ENCODE results near the gene C1orf146. TPM values are rescaled to one million over a fixed set of nuclear protein-coding genes. Genes with fewer than 3 reads are reported as not detected.
A peak's percentile ranks its signal among the peaks of the same experiment; 100 is the strongest.
"Not testable (repeated sequence)": the region's sequence is repeated elsewhere in the genome, so short reads cannot be mapped to it uniquely, and the experiment has no call there.

The C1orf146 gene
- total and polyA plus RNA-seq, 2 experiments from 2014 or later, result not detected

GRCh38 chr1:92277105-92277723 lies 59.5 kb downstream of the C1orf146 start:
- H3K4me2 ChIP-seq, result no peak overlapping the region
- TF ChIP-seq EZH2 (IDR thresholded peaks at IDR 0.05; ENCODE audit: borderline replicate concordance) (no peak), EZH2phosphoT487 (IDR thresholded peaks at IDR 0.05; ENCODE audit: low read depth, severe bottlenecking, unreplicated experiment) (no peak)
- TF ChIP-seq, protein P1, sequence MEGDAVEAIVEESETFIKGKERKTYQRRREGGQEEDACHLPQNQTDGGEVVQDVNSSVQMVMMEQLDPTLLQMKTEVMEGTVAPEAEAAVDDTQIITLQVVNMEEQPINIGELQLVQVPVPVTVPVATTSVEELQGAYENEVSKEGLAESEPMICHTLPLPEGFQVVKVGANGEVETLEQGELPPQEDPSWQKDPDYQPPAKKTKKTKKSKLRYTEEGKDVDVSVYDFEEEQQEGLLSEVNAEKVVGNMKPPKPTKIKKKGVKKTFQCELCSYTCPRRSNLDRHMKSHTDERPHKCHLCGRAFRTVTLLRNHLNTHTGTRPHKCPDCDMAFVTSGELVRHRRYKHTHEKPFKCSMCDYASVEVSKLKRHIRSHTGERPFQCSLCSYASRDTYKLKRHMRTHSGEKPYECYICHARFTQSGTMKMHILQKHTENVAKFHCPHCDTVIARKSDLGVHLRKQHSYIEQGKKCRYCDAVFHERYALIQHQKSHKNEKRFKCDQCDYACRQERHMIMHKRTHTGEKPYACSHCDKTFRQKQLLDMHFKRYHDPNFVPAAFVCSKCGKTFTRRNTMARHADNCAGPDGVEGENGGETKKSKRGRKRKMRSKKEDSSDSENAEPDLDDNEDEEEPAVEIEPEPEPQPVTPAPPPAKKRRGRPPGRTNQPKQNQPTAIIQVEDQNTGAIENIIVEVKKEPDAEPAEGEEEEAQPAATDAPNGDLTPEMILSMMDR (IDR thresholded peaks at IDR 0.05; ENCODE audit: poor library complexity), result no peak
- H3K36me3 ChIP-seq (replicated peaks; ENCODE audit: insufficient read depth, low read depth), result no peaks in the 10 kb centered on the region
- WGBS (ENCODE audit: low lambda C conversion rate, missing lambda C conversion rate), result 96% methylated on average over 4 of the region's 4 CpGs
- H3K4me1 ChIP-seq (ENCODE audit: insufficient read depth), result no peaks in the 10 kb centered on the region
- H3K9me3 ChIP-seq (ENCODE audit: low read depth), result no peaks in the 10 kb centered on the region
- H4K20me1 ChIP-seq (ENCODE audit: insufficient read depth, poor library complexity, severe bottlenecking), result no peaks in the 10 kb centered on the region
- H3K9me2 ChIP-seq (replicated peaks; ENCODE audit: insufficient read depth), result no peaks in the 10 kb centered on the region
- DNase-seq (ENCODE audit: low spot score), result no peak
- H3K27me3 ChIP-seq, result no peaks in the 10 kb centered on the region
- no peaks in the 10 kb centered on the region for H3K79me2 ChIP-seq
- no peak overlapping the region for H3K27ac ChIP-seq
- no peak overlapping the region for H2AFZ ChIP-seq
- H3K4me3 ChIP-seq, result no peak overlapping the region

GRCh38 chr1:92279781-92280180 lies 62.1 kb downstream of the C1orf146 start:
- not testable (repeated sequence) for H3K4me3 ChIP-seq; H3K9me2 ChIP-seq (replicated peaks; ENCODE audit: insufficient read depth); H3K4me2 ChIP-seq; H2AFZ ChIP-seq; H3K79me2 ChIP-seq; H4K20me1 ChIP-seq (ENCODE audit: insufficient read depth, poor library complexity, severe bottlenecking); DNase-seq (ENCODE audit: low spot score); H3K27ac ChIP-seq; H3K4me1 ChIP-seq (ENCODE audit: insufficient read depth); H3K36me3 ChIP-seq (replicated peaks; ENCODE audit: insufficient read depth, low read depth); H3K27me3 ChIP-seq; H3K9me3 ChIP-seq (ENCODE audit: low read depth)
- WGBS (ENCODE audit: low lambda C conversion rate, missing lambda C conversion rate), result 96% methylated on average over 15 of the region's 15 CpGs

DNA sequence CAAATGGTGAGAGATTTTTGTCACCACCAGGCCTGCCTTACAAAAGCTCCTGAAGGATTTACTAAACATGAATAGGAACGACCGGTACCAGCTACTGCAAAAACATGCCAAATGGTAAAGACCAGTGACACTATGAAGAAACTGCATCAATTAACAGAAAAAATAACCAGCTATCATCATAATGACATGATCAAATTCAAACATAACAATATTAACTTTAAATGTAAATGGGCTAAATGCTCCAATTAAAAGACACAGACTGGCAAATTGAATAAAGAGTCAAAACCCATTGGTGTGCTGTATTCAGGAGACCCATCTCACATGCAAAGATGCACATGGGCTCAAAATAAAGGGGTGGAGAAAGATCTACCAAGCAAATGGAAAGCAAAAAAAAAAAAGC lies 63.7 kb downstream of the C1orf146 start:
- not testable (repeated sequence) for H3K4me3 ChIP-seq; H3K4me2 ChIP-seq; DNase-seq (ENCODE audit: low spot score); H3K9me2 ChIP-seq (replicated peaks; ENCODE audit: insufficient read depth); H3K9me3 ChIP-seq (ENCODE audit: low read depth); H2AFZ ChIP-seq; H4K20me1 ChIP-seq (ENCODE audit: insufficient read depth, poor library complexity, severe bottlenecking); H3K27ac ChIP-seq; H3K79me2 ChIP-seq; H3K36me3 ChIP-seq (replicated peaks; ENCODE audit: insufficient read depth, low read depth); H3K4me1 ChIP-seq (ENCODE audit: insufficient read depth); H3K27me3 ChIP-seq
- WGBS (ENCODE audit: low lambda C conversion rate, missing lambda C conversion rate), result 96% methylated on average over 2 of the region's 2 CpGs

DNA sequence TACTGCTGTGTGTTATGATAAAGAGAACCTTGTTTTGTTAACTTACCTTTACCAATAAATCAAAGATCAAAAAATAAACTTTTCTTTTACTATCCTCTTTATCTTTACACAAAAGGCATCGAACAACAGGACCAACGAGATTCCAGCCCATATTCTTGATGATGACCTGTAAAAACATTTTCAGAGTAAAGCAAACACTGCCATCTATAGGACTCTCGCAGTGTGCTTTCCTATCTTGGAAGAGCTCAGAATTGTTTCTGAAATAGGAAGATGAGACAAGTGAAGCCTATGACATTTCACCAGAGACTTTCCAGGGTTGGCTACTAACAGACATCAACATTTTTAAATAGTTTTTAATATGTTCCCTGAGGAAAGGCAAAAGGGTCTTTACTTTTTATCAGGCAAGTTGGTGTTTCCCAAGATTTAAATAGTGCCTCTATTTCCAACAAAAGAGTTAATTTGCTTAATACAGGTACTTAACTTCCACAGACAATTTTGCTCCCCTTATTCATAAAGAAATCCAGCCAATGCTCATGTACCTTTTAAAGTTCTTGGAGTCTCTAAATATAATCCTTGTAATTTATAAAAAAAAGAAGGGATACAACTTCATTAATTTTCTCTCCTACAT lies 73.8 kb downstream of the C1orf146 start:
- Histone ChIP-seq H2AFZ (no peak overlapping the region), H3K79me2 (no peaks in the 10 kb centered on the region), H4K20me1 (ENCODE audit: insufficient read depth, poor library complexity, severe bottlenecking) (no peaks in the 10 kb centered on the region), H3K4me1 (ENCODE audit: insufficient read depth) (no peaks in the 10 kb centered on the region), H3K4me3 (no peak overlapping the region), H3K36me3 (replicated peaks; ENCODE audit: insufficient read depth, low read depth) (no peaks in the 10 kb centered on the region), H3K27me3 (no peaks in the 10 kb centered on the region), H3K9me2 (replicated peaks; ENCODE audit: insufficient read depth) (no peaks in the 10 kb centered on the region), H3K4me2 (no peak overlapping the region), H3K9me3 (ENCODE audit: low read depth) (no peaks in the 10 kb centered on the region), H3K27ac (no peak overlapping the region)
- DNase-seq (ENCODE audit: low spot score), result peak; percentile 66
- WGBS (ENCODE audit: low lambda C conversion rate, missing lambda C conversion rate), result 40% methylated on average over 3 of the region's 3 CpGs
- TF ChIP-seq EZH2phosphoT487 (IDR thresholded peaks at IDR 0.05; ENCODE audit: low read depth, severe bottlenecking, unreplicated experiment), result no peak
- TF ChIP-seq, protein P1 (IDR thresholded peaks at IDR 0.05; ENCODE audit: poor library complexity), result peak; percentile 93

Other genes with a start within 250 kb of the C1orf146 start
- gene EPHX4, start 187.9 kb upstream of the C1orf146 start, total RNA-seq, result 3.4 and 4.5 TPM in 2 replicates
- gene EPHX4, start 187.9 kb upstream of the C1orf146 start, polyA plus RNA-seq, result 2.9 and 5.2 TPM in 2 replicates
- not detected in 2 replicates for gene SETSIP, start 142.5 kb upstream of the C1orf146 start, total RNA-seq
- not detected in 2 replicates for gene SETSIP, start 142.5 kb upstream of the C1orf146 start, polyA plus RNA-seq
- 6.0 and 6.1 TPM in 2 replicates for gene BTBD8, start 137.6 kb upstream of the C1orf146 start, total RNA-seq
- gene BTBD8, start 137.6 kb upstream of the C1orf146 start, polyA plus RNA-seq, result 2.4 TPM in 2 replicates
- 11.6 and 16.5 TPM in 2 replicates for gene GLMN, start 81.1 kb downstream of the C1orf146 start, total RNA-seq
- gene GLMN, start 81.1 kb downstream of the C1orf146 start, polyA plus RNA-seq, result 10.0 and 14.5 TPM in 2 replicates
- 14.2 and 20.7 TPM in 2 replicates for gene RPAP2, start 81.1 kb downstream of the C1orf146 start, total RNA-seq
- gene RPAP2, start 81.1 kb downstream of the C1orf146 start, polyA plus RNA-seq, result 18.1 and 23.4 TPM in 2 replicates

Measured in hepatocyte (in vitro differentiated cells).